Posterior vena cava (tissue), 2 donors: ENCODE data around the gene CBARP. TPM values are rescaled to one million over a fixed set of nuclear protein-coding genes. Genes with fewer than 3 reads are reported as not detected.

ENCODE experiments used
- DNase-seq: peaks from one replicate; pipeline ENCODE4 v3.0.0-alpha.2; 2020; ENCODE audit warnings: low spot score
- intact Hi-C, 2 donors: fragments of 100-400 bp; cut with DNase I; formaldehyde crosslinking; loops; one replicate each; pipeline versions ENCODE4 v1.14.1 to v1.14.2; 2022 to 2023
- total RNA-seq, 2 donors: library from RNA; stranded (reverse); fragmentation: NEBNext Ultra II Directional; extraction: Animal tissue kit (Norgen Biotek cat#: 25700); gene quantifications; one replicate each; pipeline ENCODE4 v1.2.1, GENCODE V29; 2021
- donor health status: DM: yes; HTN: yes; CAD: no.
- donor health status: DM: yes; HTN: yes; CAD: no.

Gene CBARP
- total RNA-seq, 2 donors from 2014 or later = 1.5 to 2.7 TPM

- peak; percentile 95 for DNase-seq
- intact Hi-C loops = no loop called here
Observed at GRCh38 chr19:1259206-1259875, 21.5 kb upstream of the CBARP start.

- no peak for DNase-seq
- intact Hi-C loops = no loop called here
Observed at GRCh38 chr19:1258707-1259205, 21.0 kb upstream of the CBARP start.

GRCh38 chr19:1258163-1258492, 20.3 kb upstream of the CBARP start:
- intact Hi-C loops = no loop called here
- no peak for DNase-seq

GRCh38 chr19:1257475-1258162, 19.8 kb upstream of the CBARP start:
- intact Hi-C loops = no loop called here
- no peak for DNase-seq

GRCh38 chr19:1256646-1257474, 19.1 kb upstream of the CBARP start:
- intact Hi-C loops = no loop called here
- DNase-seq = no peak

GRCh38 chr19:1255186-1256161, 17.7 kb upstream of the CBARP start:
- intact Hi-C loops = no loop called here
- DNase-seq = no peak

GRCh38 chr19:1254530-1255185, 16.9 kb upstream of the CBARP start:
- DNase-seq = no peak
- intact Hi-C loops = no loop called here

- DNase-seq = no peak
Observed at GRCh38 chr19:1254081-1254527, 16.3 kb upstream of the CBARP start.

GRCh38 chr19:1253514-1254080, 15.8 kb upstream of the CBARP start:
- intact Hi-C loops = no loop called here
- no peak for DNase-seq

More at GRCh38 chr19:1254081-1254527, 16.3 kb upstream of the CBARP start:
- intact Hi-C loops = no loop called here

GRCh38 chr19:1252821-1253513, 15.2 kb upstream of the CBARP start:
- intact Hi-C loops = no loop called here
- peak; percentile 98 for DNase-seq

- intact Hi-C loops = no loop called here
- peak; percentile 98 for DNase-seq
Observed at GRCh38 chr19:1252221-1252820, 14.5 kb upstream of the CBARP start.

- peak; percentile 93 for DNase-seq
Observed at GRCh38 chr19:1251330-1252220, 13.8 kb upstream of the CBARP start.

GRCh38 chr19:1250437-1251260, 12.8 kb upstream of the CBARP start:
- peak; percentile 89 for DNase-seq
- intact Hi-C loops = no loop called here

More at GRCh38 chr19:1251330-1252220, 13.8 kb upstream of the CBARP start:
- intact Hi-C loops = no loop called here

- intact Hi-C loops = no loop called here
Observed at GRCh38 chr19:1249990-1250436, 12.2 kb upstream of the CBARP start.

GRCh38 chr19:1249298-1249989, 11.6 kb upstream of the CBARP start:
- intact Hi-C loops = no loop called here
- peak; percentile 98 for DNase-seq

More at GRCh38 chr19:1249990-1250436, 12.2 kb upstream of the CBARP start:
- no peak for DNase-seq
